Keratinocyte (primary cell): ENCODE measurements around the gene DAPK1. TPM values are rescaled to one million over a fixed set of nuclear protein-coding genes. Genes with fewer than 3 reads are reported as not detected.

Experiments
- DNase-seq: peaks from one replicate; pipeline ENCODE4 v3.0.0-alpha.2; 2011; ENCODE audit warnings: low read depth, missing footprints, low spot score
- FAIRE-seq: peaks from 2 replicates; lab custom pipeline; 2011; peaks lifted over from hg19 to GRCh38; lab: Jason Lieb, UNC
- H2AFZ ChIP-seq: 2 replicates; pipeline ENCODE4 v1.6.0; 2012; ENCODE audit warnings: low read length, control low read depth, inconsistent platforms; ENCODE audit not compliant: control insufficient read depth
- H3K27ac ChIP-seq: 2 replicates; pipeline ENCODE4 v1.5.1; 2011; ENCODE audit warnings: low read length; ENCODE audit not compliant: control insufficient read depth, insufficient read depth
- H3K27me3 ChIP-seq: 3 replicates; pipeline ENCODE4 v1.6.0; 2011; ENCODE audit warnings: low read length; ENCODE audit not compliant: control insufficient read depth, insufficient read depth; ENCODE audit errors: extremely low read depth
- H3K36me3 ChIP-seq, 2 experiments: 2 replicates in 1 of 2; 3 replicates in 1 of 2; pipeline ENCODE4 v1.5.1; 2011; ENCODE audit warnings: low read length in 2 of 2, mild to moderate bottlenecking in 1 of 2; ENCODE audit not compliant: control insufficient read depth in 2 of 2, insufficient read depth in 2 of 2; ENCODE audit errors: extremely low read depth in 1 of 2
- H3K4me1 ChIP-seq: 3 replicates; pipeline ENCODE4 v1.5.1; 2011; ENCODE audit warnings: low read length; ENCODE audit not compliant: control insufficient read depth, insufficient read depth; ENCODE audit errors: extremely low read depth
- H3K4me2 ChIP-seq: 3 replicates; pipeline ENCODE4 v1.6.0; 2011; ENCODE audit warnings: low read depth, low read length; ENCODE audit not compliant: control insufficient read depth, insufficient read depth; ENCODE audit errors: extremely low read depth
- H3K4me3 ChIP-seq, 3 experiments: fragments of 200-600 bp in 1 of 3; sonication (generic) in 1 of 3; 2 replicates in 2 of 3; 3 replicates in 1 of 3; pipeline ENCODE4 v1.5.1; 2011 to 2016; ENCODE audit warnings: low read length in 3 of 3, mild to moderate bottlenecking in 3 of 3, control low read depth in 2 of 3, inconsistent platforms in 1 of 3, low read depth in 1 of 3, mixed read lengths in 1 of 3, mixed run types in 1 of 3, moderate library complexity in 1 of 3; ENCODE audit not compliant: control insufficient read depth in 2 of 3, insufficient read depth in 2 of 3; ENCODE audit errors: extremely low read depth in 1 of 3
- H3K79me2 ChIP-seq: 2 replicates; pipeline ENCODE4 v1.6.0; 2012; ENCODE audit warnings: low read length; ENCODE audit not compliant: control insufficient read depth, insufficient read depth
- H3K9ac ChIP-seq: 3 replicates; pipeline ENCODE4 v1.6.0; 2011; ENCODE audit warnings: low read length; ENCODE audit not compliant: control insufficient read depth, insufficient read depth; ENCODE audit errors: extremely low read depth
- H3K9me1 ChIP-seq: 3 replicates; pipeline ENCODE4 v1.6.0; 2011; ENCODE audit warnings: low read length; ENCODE audit not compliant: control insufficient read depth, insufficient read depth; ENCODE audit errors: extremely low read depth
- H3K9me3 ChIP-seq: 2 replicates; pipeline ENCODE4 v1.5.1; 2012; ENCODE audit warnings: low read depth, low read length; ENCODE audit not compliant: control insufficient read depth
- H4K20me1 ChIP-seq: 3 replicates; pipeline ENCODE4 v1.6.0; 2011; ENCODE audit warnings: low read length; ENCODE audit not compliant: control insufficient read depth, insufficient read depth; ENCODE audit errors: extremely low read depth
- EZH2 ChIP-seq: IDR thresholded peaks from one replicate; pipeline ENCODE4 v1.6.1; 2012; ENCODE audit warnings: inconsistent platforms, mild to moderate bottlenecking, low read length, moderate library complexity
- dilution Hi-C: fragments of 300-500 bp; cut with MboI; formaldehyde crosslinking; loops from one replicate; pipeline ENCODE4 v1.7.0; 2020; ENCODE audit warnings: low sequenced_read_pairs; ENCODE audit not compliant: extremely low pct_ligation_motif_present
- polyA plus RNA-seq, 5 experiments: library from polyadenylated mRNA; depleted of rRNA in 3 of 5; stranded (reverse) in 3 of 5; stranded (forward) in 1 of 5; unstranded in 1 of 5; fragments of >200 nt; gene quantifications; 1 replicate in 1 of 5; 2 replicates in 3 of 5; 3 replicates in 1 of 5; pipeline versions ENCODE4 v1.2.1 to v1.2.3, GENCODE V29; 2011 to 2012; ENCODE audit warnings: missing spikeins in 2 of 5, low read depth in 1 of 5, low replicate concordance in 1 of 5
- TF ChIP-seq, protein P1 (sequence below), 3 experiments: IDR thresholded peaks in 1 of 3; conservative IDR thresholded peaks in 1 of 3; optimal IDR thresholded peaks in 1 of 3; 2 replicates in 2 of 3; 3 replicates in 1 of 3; pipeline versions ENCODE3 to v1.5.1; 2011; ENCODE audit warnings: low read length in 3 of 3, mild to moderate bottlenecking in 3 of 3, moderate library complexity in 2 of 3, control low read depth in 1 of 3, inconsistent platforms in 1 of 3; ENCODE audit not compliant: insufficient read depth in 2 of 3; ENCODE audit errors: extremely low read depth in 1 of 3

The DAPK1 gene
- polyA plus RNA-seq, 1 donor (not counting 4 experiments of a cell fraction or from before 2014, with no cell fraction given) = 2.8 TPM

GRCh38 chr9:87580941-87581438, 83.3 kb downstream of the DAPK1 start:
- Histone ChIP-seq H3K27me3 (no peaks in the 10 kb centered on the region), H3K9me1 (no peaks in the 10 kb centered on the region), H4K20me1 (no peaks in the 10 kb centered on the region), H3K4me2 (no peak overlapping the region), H3K9ac (no peak overlapping the region), H2AFZ (no peak overlapping the region), H3K79me2 (no peaks in the 10 kb centered on the region), H3K36me3 (no peaks in the 10 kb centered on the region), H3K27ac (no peak overlapping the region), H3K9me3 (no peaks in the 10 kb centered on the region), H3K4me1 (no peaks in the 10 kb centered on the region), H3K4me3 (no peak overlapping the region)
- DNase-seq (no peak), FAIRE-seq (no peak)
- TF ChIP-seq, protein P1, sequence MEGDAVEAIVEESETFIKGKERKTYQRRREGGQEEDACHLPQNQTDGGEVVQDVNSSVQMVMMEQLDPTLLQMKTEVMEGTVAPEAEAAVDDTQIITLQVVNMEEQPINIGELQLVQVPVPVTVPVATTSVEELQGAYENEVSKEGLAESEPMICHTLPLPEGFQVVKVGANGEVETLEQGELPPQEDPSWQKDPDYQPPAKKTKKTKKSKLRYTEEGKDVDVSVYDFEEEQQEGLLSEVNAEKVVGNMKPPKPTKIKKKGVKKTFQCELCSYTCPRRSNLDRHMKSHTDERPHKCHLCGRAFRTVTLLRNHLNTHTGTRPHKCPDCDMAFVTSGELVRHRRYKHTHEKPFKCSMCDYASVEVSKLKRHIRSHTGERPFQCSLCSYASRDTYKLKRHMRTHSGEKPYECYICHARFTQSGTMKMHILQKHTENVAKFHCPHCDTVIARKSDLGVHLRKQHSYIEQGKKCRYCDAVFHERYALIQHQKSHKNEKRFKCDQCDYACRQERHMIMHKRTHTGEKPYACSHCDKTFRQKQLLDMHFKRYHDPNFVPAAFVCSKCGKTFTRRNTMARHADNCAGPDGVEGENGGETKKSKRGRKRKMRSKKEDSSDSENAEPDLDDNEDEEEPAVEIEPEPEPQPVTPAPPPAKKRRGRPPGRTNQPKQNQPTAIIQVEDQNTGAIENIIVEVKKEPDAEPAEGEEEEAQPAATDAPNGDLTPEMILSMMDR (optimal IDR thresholded peaks at IDR 0.05 in 1 of 3, IDR thresholded peaks at IDR 0.05 in 1 of 3, conservative IDR thresholded peaks at IDR 0.05 in 1 of 3; ENCODE audit: extremely low read depth in 1 of 3, insufficient read depth in 2 of 3, low read length in 3 of 3) = no peak
- no peak for TF ChIP-seq EZH2
- dilution Hi-C loops = no loop called here

DNA sequence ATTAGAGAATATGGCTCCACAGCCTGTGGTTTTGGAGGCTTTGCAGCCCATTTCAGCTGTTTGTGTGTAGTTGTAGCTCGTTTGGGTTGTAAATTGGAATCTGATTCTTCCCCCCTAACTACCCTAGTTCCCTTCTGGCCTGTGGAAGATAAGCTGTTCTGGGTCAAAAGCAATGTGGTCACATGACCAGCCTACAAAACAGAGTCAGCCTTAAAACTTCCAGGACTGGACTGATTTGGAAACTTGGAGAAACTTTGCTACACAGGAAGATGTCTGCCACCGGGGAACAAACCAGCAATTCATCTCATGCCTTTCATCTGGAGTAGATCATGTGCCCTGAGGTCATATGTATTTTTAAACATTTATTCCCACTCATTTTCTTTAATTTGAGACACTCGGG, 83.8 kb downstream of the DAPK1 start:
- Histone ChIP-seq H4K20me1 (no peaks in the 10 kb centered on the region), H3K4me2 (no peak overlapping the region), H3K9ac (no peak overlapping the region), H3K4me1 (no peaks in the 10 kb centered on the region), H3K27ac (no peak overlapping the region), H3K27me3 (no peaks in the 10 kb centered on the region), H2AFZ (no peak overlapping the region), H3K4me3 (no peak overlapping the region), H3K79me2 (no peaks in the 10 kb centered on the region), H3K36me3 (no peaks in the 10 kb centered on the region), H3K9me1 (no peaks in the 10 kb centered on the region), H3K9me3 (no peaks in the 10 kb centered on the region)
- DNase-seq (no peak), FAIRE-seq (no peak)
- TF ChIP-seq, protein P1 (optimal IDR thresholded peaks at IDR 0.05 in 1 of 3, IDR thresholded peaks at IDR 0.05 in 1 of 3, conservative IDR thresholded peaks at IDR 0.05 in 1 of 3; ENCODE audit: extremely low read depth in 1 of 3, insufficient read depth in 2 of 3, low read length in 3 of 3) = no peak
- TF ChIP-seq EZH2 = no peak
- dilution Hi-C loops = no loop called here
